Left kidney (tissue), 2 donors: ENCODE measurements around the gene SUSD3. TPM values are rescaled to one million over a fixed set of nuclear protein-coding genes. Genes with fewer than 3 reads are reported as not detected.

ENCODE experiments used
- DNase-seq: peaks from one replicate; pipeline ENCODE4 v3.0.0-alpha.2; 2013
- polyA plus RNA-seq: library from polyadenylated mRNA; unstranded; fragments of 120-200 nt; gene quantifications from one replicate; pipeline ENCODE4 v1.2.1, GENCODE V29; 2013; ENCODE audit not compliant: insufficient read length

Gene SUSD3
- polyA plus RNA-seq, 1 donor = 6.9 TPM

GRCh38 chr9:93052791-93053540, 5.5 kb upstream of the SUSD3 start:
- no peak for DNase-seq

- no peak for DNase-seq
These were observed 4.6 kb upstream of the SUSD3 start for GRCh38 chr9:93053781-93054331.

GRCh38 chr9:93054758-93055704, 3.5 kb upstream of the SUSD3 start:
- no peak for DNase-seq

GRCh38 chr9:93057042-93057702, 1.3 kb upstream of the SUSD3 start:
- no peak for DNase-seq

GRCh38 chr9:93057703-93058354, 672 bp upstream of the SUSD3 start:
- DNase-seq = no peak

- no peak for DNase-seq
These were observed 662 bp downstream of the SUSD3 start for GRCh38 chr9:93059011-93059714.

GRCh38 chr9:93059715-93060578, 1.4 kb downstream of the SUSD3 start:
- no peak for DNase-seq

- DNase-seq = no peak
These were observed 2.3 kb downstream of the SUSD3 start for GRCh38 chr9:93060746-93061259.

GRCh38 chr9:93061260-93061751, 2.8 kb downstream of the SUSD3 start:
- no peak for DNase-seq

- no peak for DNase-seq
These were observed 3.6 kb downstream of the SUSD3 start for GRCh38 chr9:93061791-93062763.

- DNase-seq = no peak
These were observed 6.1 kb downstream of the SUSD3 start for GRCh38 chr9:93064392-93065134.

- DNase-seq = no peak
These were observed 6.7 kb downstream of the SUSD3 start for GRCh38 chr9:93065135-93065720.

GRCh38 chr9:93066978-93067603, 8.6 kb downstream of the SUSD3 start:
- DNase-seq = no peak

- DNase-seq = no peak
These were observed 10.5 kb downstream of the SUSD3 start for GRCh38 chr9:93068956-93069355.

GRCh38 chr9:93071464-93071863, 13.0 kb downstream of the SUSD3 start:
- no peak for DNase-seq

GRCh38 chr9:93072383-93072795, 13.9 kb downstream of the SUSD3 start:
- DNase-seq = no peak
